ENCODE measurements around the gene F7.

Gene F7

GRCh38 chr13:113058129-113058987 lies 47.2 kb upstream of the F7 start:
- Histone ChIP-seq H3K4me2 (ENCODE audit: low read length) (no peak overlapping the region), H3K9me2 (replicated peaks; ENCODE audit: control insufficient read depth, low read length) (no peaks in the 10 kb centered on the region), H4K20me1 (ENCODE audit: control insufficient read depth, insufficient read depth, low read depth, low read length) (no peaks in the 10 kb centered on the region), H3K4me3 (ENCODE audit: low read length) (no peak overlapping the region), H3K36me3 (ENCODE audit: control insufficient read depth, low read length) (no peaks in the 10 kb centered on the region), H3K4me1 (ENCODE audit: control insufficient read depth, low read length) (no peaks in the 10 kb centered on the region), H3K27me3 (ENCODE audit: control insufficient read depth, low read length) (no peaks in the 10 kb centered on the region), H3K9me3 (ENCODE audit: control insufficient read depth, insufficient read depth, low read length) (peaks cover 23% of the 10 kb centered on the region; the same call in 1 of the 2 replicates), H3F3A (ENCODE audit: control insufficient read depth, insufficient read depth) (no peaks in the 10 kb centered on the region), H3K79me2 (ENCODE audit: control insufficient read depth, low read length) (no peaks in the 10 kb centered on the region), H3K27ac (ENCODE audit: low read depth, low read length) (no peak overlapping the region)
- no peak for TF ChIP-seq CTCF (IDR thresholded peaks at IDR 0.05; ENCODE audit: low read depth, low read length, poor library complexity, severe bottlenecking)
- TF ChIP-seq EZH2phosphoT487 (IDR thresholded peaks at IDR 0.05; ENCODE audit: borderline replicate concordance, low read length): no peak

DNA sequence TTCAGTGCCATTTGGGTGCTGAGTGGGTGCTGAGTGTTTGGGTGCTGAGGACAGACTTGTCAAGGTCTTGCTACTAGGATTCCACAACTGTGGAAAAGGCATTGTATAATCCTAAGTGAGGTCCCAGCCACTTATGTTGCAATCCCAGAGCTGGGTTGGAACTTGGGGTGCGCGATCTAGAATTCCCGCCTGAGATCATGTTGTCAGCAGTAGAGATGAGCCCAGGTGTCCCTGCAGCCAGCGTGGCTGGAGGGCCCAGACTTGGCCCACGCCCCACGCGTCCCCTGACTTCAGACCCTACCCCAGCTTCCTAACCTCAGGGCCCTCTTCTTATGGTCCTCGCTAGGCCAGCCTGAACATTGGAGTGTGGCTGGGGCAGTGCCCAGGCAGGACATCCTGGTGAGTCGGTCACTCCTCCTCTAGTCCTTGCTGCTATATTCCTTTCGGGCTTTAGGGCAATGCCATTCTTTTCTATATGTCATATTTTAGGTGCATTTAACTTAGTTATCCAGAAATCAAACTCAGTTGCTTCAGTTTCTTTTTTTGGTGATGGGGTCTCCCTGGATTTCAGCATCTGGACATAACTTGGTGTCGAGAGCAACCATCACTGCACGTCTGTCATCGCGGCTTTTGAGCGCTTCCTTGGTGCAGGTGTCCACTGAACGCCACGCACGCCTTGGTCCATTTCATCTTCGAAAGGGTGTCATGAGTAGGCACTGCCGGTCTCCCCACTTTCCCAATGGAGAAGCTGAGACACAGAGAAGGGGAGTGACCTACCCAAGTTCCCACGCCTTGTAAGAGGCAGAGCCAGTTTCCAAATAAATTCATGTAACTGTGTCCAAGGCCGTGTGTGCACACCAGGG lies 46.4 kb upstream of the F7 start:
- H3K79me2 ChIP-seq (ENCODE audit: control insufficient read depth, low read length): no peaks in the 10 kb centered on the region
- no peaks in the 10 kb centered on the region for H3K27me3 ChIP-seq (ENCODE audit: control insufficient read depth, low read length)
- H3K9me3 ChIP-seq (ENCODE audit: control insufficient read depth, insufficient read depth, low read length): peaks cover 23% of the 10 kb centered on the region; the same call in 1 of the 2 replicates
- no peaks in the 10 kb centered on the region for H3K9me2 ChIP-seq (replicated peaks; ENCODE audit: control insufficient read depth, low read length)
- H3K4me1 ChIP-seq (ENCODE audit: control insufficient read depth, low read length): no peaks in the 10 kb centered on the region
- H3K4me3 ChIP-seq (ENCODE audit: low read length): no peak overlapping the region
- H3F3A ChIP-seq (ENCODE audit: control insufficient read depth, insufficient read depth): no peaks in the 10 kb centered on the region
- no peaks in the 10 kb centered on the region for H3K36me3 ChIP-seq (ENCODE audit: control insufficient read depth, low read length)
- no peaks in the 10 kb centered on the region for H4K20me1 ChIP-seq (ENCODE audit: control insufficient read depth, insufficient read depth, low read depth, low read length)
- H3K27ac ChIP-seq (ENCODE audit: low read depth, low read length): no peak overlapping the region
- TF ChIP-seq EZH2phosphoT487 (IDR thresholded peaks at IDR 0.05; ENCODE audit: borderline replicate concordance, low read length): no peak
- no peak for TF ChIP-seq CTCF (IDR thresholded peaks at IDR 0.05; ENCODE audit: low read depth, low read length, poor library complexity, severe bottlenecking)
- no peak overlapping the region for H3K4me2 ChIP-seq (ENCODE audit: low read length)

GRCh38 chr13:113059891-113060290 lies 45.7 kb upstream of the F7 start:
- no peaks in the 10 kb centered on the region for H3F3A ChIP-seq (ENCODE audit: control insufficient read depth, insufficient read depth)

More at GRCh38 chr13:113059891-113060290, 45.7 kb upstream of the F7 start:
- Histone ChIP-seq H3K4me2 (ENCODE audit: low read length) (no peak overlapping the region), H3K27ac (ENCODE audit: low read depth, low read length) (no peak overlapping the region), H3K27me3 (ENCODE audit: control insufficient read depth, low read length) (no peaks in the 10 kb centered on the region), H3K36me3 (ENCODE audit: control insufficient read depth, low read length) (no peaks in the 10 kb centered on the region), H3K4me3 (ENCODE audit: low read length) (no peak overlapping the region), H3K79me2 (ENCODE audit: control insufficient read depth, low read length) (no peaks in the 10 kb centered on the region), H3K9me3 (ENCODE audit: control insufficient read depth, insufficient read depth, low read length) (peaks cover 23% of the 10 kb centered on the region; the same call in 1 of the 2 replicates), H3K9me2 (replicated peaks; ENCODE audit: control insufficient read depth, low read length) (no peaks in the 10 kb centered on the region), H3K4me1 (ENCODE audit: control insufficient read depth, low read length) (no peaks in the 10 kb centered on the region), H4K20me1 (ENCODE audit: control insufficient read depth, insufficient read depth, low read depth, low read length) (no peaks in the 10 kb centered on the region)
- TF ChIP-seq EZH2phosphoT487 (IDR thresholded peaks at IDR 0.05; ENCODE audit: borderline replicate concordance, low read length): no peak
- TF ChIP-seq CTCF (IDR thresholded peaks at IDR 0.05; ENCODE audit: low read depth, low read length, poor library complexity, severe bottlenecking): no peak

All from DOHH2 (cell line).